HG03469 (cell line): ENCODE results near the gene DNAJC17.

Experiments
- ATAC-seq: cut with Tn5 transposase; IDR thresholded peaks from one replicate; pipeline ENCODE4 v1.9.1; 2021; ENCODE audit warnings: mild to moderate bottlenecking, moderate library complexity, moderate number of reproducible peaks; ENCODE audit not compliant: unreplicated experiment

Gene DNAJC17

DNA sequence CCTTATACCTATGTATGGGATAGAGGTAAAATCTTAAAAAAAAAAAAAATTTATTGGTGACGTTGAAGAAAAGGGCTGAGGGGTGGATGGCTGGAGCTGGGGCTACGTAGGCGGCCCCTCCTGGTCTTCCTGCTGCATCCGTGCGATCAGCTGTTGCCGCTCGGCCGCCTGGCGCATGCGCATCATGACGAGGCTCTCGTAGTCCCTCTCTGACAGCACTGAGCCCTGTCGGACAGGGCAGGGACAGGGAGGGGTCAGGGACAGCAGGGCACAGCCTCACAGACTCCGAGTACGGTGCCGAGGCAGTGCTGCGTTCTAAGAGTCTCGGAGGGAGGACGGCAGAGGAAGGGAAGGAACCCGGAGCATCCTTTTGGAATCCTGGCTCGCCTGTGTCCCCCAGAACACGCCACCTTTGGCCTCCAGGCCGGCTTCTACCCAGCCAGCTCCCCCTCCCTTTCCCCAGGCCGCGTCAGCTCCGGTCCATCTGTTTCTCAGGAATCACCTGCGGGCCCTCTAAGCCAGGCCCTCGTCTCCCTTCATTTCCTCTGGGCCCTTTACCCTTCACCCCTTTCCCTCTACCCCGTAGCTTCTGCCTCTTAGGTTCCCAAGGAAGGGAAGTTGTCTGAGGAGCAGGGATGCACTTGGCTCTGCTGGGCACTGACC, 39.3 kb downstream of the DNAJC17 start:
- ATAC-seq = no peak

DNA sequence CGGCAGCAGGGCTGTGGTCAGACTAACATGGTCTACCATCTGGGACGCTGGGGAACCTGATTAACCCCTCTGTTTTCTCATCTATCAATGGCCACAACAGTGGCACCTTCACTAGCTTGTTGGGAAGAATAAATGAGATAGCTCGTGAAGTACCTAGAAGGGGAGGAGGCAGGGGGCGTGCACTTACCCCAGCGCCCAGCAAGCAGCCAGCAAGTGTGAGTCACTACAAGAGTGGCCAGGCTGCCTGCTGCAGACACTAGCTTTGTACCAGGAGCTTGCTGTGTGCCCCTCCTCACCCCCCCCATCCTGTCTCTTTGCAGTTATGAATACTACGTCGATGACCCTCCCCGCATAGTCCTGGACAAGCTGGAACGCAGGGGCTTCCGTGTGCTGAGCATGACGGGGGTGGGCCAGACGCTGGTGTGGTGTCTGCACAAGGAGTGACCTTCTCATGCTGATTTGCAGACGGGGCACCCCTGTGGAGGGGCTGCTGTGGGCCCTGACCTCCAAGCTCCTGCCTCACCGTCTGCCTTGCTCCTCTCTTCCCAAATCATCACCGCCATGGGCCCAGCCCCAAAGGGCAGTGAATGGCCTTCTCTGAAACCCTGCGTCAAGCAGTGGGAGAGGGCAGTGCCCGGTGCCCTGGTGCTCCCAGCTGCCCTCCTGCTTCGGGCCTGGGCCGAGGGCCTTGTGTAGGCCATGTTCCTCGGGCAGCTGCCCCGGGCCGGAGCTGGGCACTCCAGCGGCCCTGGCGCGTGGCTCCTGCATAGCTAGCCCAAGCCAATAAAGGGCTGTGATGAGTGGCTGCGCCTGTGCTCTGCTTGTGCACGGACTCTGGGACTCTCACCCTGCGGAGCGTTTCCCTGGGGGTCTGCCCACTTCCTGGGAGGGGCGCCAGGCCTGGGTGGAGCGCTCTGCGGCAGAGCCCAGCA, 40.1 kb downstream of the DNAJC17 start:
- ATAC-seq = no peak

DNA sequence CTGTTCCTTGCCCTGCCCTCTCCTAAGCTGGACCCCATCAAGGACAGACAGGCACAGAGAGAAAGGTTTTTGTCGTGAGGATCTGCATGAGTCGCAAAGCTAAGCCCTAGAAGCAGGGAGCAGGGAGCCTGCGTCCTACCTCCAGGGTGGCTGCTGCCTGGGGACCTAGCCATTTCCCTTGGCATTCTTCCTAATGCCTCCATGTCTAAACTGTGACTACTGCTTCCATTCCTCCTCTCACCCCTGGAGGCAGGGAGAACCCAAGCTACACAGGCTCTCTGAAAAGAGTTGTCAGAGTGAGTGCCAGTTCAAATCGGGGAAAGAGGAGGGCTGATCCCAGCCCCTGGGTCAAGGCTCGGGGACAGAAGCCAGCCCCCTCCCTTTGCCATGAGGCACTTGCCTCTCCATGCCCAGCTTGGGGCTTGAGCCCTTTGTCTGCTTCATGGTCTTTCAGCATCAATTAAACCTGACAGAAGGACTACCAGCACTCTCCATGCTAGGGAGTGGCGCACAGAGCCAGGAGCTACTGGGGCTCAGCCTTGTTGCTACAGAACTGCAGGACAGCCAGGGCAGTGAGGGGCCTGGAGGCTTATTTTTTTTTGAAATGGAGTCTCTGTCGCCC, 41.0 kb downstream of the DNAJC17 start:
- ATAC-seq = no peak

DNA sequence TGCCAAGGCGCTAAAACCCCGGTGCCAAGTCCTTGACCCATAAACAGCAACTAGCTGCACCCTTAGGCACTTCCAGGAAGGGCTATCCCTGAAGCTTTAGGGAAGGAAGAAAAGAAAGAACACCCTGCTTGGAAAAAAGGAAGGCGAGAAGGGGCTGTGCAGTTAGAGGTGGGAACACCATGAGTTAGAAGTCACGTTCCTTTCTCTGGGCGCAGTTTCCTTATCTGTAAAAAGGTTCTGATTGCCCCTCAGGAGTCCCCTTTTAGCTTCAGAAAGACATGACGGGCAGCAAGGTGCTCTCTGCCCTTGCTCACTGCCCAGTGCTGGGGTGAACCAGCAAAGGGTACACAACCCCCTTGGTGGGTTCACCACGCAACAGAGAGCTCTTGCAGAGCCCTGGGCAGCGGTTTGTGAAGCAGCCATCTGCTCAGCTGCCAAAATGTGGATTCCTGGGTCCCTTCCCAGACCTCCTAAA, 42.6 kb downstream of the DNAJC17 start:
- no peak for ATAC-seq

DNA sequence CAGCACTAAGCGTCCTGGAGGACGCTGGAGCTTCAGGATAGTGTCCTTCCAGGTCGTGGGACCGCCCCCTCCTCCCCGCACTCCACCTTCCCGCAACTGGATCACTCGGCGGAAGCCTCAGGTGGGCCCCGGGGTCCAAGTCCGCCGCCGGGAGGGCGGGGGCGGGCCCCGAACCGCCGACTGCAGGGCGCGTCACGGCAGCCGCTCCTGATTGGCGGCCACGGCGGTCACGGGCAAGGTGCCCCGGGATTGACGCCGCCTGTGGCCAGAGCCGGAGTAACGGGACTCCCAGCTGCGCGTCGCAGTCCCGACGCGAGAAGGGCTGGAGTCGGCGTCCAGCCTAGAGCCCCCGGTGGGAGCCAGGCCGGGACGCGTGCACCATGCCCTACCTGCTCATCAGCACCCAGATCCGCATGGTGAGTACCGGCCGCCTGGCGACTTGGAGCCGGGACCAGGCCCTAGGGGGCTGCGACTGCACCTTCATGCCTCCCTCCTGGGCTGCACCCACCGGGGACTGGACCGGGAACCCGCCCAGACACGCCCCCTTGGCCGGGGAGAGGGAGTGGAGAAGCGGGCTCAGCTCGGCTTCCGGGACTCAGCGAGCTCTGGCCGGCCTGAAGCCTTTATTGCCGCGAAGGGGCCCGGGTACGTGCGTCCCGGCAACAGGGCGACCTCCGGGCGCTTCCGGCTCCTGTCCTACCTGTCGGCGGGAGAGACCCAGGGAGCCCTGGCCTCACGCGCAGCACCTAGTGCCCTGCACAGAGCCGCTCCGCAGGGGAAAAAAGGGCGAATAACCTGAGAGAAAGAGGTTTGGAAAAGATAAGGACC, 43.3 kb downstream of the DNAJC17 start, which contains the start of gene GCHFR:
GCHFR (plus strand) TSS at position 268 of the 828 bp plus-strand sequence; CDS start at position 381, 113 bp downstream.
- ATAC-seq = no peak

DNA sequence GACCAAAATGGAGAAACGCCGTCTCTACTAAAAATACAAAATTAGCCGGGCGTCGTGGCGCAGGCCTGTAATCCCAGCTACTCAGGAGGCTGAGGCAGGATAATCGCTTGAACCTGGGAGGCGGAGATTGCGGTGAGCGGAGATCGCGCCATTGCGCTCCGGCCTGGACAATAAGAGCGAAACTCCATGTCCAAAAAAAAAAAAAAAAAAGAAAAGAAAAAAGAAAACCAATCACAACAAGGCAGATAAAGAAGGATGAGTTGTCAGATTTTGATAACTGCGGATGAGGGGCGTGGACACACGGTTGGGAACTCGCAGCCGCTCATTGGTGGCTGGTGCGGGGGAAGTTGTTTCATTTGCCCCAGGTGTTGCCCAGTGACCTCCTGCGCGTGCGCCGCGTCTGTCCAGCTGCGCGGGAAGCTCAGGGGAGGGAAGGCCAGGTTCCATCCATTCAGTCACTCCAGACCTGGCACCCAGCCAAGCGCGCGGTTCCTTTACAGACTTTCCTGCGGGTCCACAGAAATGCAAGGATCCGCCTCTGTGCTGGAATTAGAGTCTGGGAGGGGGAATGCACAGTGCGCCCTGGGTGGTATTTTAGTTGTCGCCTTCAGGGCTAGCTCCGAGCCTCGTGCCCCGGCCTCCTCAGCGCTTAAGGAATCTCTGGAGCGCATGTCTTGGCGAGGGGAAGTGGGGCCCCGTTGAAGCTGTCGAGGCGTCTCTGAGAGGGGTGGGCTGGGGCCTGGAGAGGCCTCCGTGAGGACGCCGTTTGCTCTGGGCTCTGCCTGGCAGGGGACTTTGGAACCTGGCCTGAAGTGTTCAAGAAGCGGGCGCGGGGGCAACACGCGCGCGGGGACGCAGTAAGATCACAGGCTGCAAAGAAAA, 44.1 kb downstream of the DNAJC17 start:
- ATAC-seq = no peak

DNA sequence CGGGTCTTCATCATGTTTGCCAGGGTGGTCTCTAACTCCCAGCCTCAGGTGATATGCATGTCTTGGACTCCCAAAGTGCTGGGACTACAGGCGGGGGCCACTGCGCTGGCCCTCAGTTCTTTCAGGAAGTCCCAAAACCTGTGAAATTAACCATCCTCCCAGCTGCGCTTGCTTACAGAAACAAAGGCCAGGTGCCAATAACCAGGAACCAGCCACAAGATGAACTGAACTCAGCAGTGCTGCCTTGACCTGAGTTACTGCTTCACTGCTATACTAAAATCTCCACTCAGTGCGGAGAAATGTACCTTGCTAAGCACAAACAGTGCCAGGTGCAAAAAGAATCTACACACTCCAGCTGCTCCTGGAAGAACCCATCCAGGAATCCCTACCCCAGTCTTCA, 47.3 kb downstream of the DNAJC17 start:
- no peak for ATAC-seq

DNA sequence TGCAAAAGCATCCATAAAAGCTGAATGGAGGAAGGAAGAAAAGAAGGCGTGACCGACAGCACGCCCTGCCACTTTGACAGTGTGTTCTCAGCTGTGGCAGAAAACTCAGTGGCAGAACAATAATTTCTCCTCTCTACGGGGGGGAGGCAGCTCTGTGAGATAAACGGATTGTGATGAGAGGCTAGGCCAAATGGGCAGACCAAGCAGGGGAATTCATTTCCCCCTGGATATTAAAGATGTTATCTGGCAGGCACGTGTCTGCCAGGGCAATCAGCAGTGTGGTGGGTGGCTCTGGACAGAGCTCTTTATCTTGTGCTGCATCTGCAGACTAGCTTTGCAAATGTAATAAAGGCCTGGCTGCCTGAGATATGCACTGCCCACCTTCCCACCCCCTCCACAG, 50.3 kb downstream of the DNAJC17 start:
- ATAC-seq = no peak

DNA sequence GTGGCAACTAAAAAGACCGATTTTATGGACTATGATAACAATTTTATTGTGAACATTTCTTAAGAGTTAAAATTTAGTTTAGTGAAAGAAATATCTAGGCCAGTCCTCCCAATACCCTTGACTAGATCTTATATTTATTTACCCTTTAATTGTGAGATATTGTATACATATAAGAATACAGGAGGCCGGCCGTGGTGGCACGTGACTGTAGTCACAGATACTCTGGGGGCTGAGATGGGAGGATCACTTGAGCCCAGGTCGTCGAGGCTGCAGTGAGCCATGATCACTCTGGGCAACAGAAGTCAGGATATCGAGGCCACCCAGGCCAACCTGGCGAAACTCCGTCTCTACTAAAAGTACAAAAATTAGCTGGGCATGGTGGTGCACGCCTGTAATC, 51.5 kb downstream of the DNAJC17 start:
- no peak for ATAC-seq

DNA sequence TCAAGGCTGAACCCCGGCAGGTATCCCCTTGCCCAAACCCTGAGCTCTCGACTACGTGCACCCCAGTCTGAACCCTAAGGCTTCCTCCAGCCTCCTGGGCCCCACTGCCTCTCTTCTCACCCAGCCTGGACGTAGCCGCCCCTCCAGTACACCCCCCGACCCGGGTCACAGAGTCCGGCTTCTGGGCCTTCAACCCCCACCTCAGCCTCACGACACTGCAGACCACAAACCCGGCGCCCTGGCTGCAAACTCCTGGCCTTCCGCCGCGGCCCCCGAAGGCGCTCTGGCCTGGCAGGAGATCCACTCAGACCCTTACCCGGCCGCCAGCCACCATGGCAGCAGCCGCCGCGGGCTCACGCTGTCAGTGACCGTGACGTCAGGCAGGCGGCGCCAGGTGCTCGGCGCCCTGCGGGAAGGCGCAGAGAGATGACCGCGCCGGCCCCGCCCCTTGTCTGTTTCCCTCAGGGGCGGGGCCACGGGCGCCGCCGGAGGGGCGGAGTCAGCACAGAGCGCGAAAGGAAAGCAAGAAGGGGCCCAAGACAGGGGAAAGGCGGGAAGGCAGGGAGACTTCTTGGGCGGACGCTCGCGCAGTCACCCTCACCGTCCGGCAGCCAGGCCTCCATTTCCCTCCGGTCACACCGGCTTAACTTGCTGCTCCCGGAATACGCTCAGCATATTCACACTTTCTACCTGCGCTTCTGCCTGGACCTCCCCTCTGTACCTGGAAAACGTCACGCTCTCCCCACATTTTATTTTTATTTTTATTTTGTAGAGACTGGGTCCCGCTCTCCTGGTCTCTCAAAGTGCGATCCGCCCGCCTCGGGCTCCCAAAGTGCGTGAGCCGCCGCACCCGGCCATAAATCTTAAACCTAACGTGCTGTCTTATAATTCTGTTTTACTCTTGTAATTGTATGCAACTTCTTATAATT, 52.1 kb downstream of the DNAJC17 start, which contains the start of gene RMDN3:
RMDN3 (minus strand) TSS at position 372 of the 929 bp plus-strand sequence. CDS start 471 bp downstream, outside the sequence.
- ATAC-seq = peak; percentile 86

DNA sequence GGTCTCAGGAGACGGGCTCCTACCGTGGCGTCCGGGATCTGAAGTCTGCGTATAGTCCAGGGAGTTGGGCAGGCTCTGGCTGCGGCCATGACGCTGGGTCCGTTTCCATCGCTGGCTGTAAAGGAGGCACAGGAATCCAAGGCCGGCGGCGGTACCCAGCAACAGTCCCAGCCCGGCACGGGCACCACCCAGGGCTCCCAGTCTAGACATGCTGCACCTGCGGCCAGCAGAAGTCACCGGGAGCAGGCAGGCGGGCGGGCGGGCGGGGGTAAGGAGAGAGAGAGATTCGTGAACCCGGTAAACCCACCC, 52.7 kb downstream of the DNAJC17 start:
- ATAC-seq = no peak

DNA sequence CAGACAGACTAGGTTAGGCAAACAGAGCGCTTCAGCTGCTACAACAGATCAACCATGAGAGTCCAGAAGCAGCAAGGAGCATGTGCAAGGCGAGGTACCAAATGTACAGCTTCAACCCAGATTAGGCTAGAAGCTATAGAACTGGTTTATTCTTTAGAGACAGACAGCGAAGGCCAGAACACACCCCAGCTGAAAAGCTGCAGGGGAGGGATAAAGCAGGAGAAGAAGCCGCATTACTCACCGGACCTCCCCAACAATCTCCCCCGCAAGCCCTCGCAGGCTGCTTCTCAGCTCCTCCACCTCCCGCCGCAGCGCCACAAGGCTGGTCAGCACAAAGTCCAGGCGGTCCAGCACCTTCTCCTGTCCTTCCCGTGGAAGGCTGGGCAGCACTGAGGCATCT, 55.5 kb downstream of the DNAJC17 start:
- no peak for ATAC-seq

DNA sequence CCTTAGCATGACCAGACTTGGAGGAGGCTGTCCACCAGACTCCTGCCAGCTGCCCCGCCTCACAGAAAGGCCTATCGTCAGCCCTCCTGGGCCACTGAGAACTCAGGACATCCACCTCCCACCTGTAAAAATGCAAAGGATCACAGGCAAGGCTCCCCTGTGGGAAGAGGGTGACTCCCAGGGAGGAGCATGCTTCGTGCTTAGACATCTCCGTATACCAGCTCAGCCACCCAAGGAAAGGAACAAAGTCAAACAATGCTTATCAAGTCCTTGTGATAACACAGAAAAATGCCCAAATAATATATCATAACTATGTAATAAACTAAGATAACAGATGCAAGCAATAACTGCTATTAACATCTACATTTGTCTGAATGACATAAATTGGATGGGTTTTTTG, 56.4 kb downstream of the DNAJC17 start:
- ATAC-seq = no peak

DNA sequence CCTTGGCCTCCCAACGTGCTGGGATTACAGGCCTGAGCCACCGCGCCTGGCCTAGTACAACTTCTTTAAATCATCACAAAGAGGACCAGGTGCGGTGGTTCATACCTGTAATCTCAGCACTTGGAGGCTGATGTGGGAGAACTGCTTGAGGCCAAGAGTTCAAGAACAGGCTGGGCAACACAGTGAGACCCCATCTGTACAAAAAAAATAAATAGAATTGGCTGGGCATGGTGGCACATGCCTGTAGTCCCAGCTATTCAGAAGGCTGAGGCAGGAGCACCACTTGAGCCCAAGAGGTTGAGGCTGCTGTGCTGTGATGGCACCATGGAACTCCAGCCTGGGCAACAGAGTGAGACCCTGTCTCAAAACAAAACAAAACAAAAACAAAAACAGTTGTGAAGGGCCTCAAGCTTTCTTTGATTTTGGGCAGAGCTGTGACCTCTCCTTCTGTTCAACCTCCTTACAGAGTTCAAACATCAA, 58.1 kb downstream of the DNAJC17 start:
- no peak for ATAC-seq

DNA sequence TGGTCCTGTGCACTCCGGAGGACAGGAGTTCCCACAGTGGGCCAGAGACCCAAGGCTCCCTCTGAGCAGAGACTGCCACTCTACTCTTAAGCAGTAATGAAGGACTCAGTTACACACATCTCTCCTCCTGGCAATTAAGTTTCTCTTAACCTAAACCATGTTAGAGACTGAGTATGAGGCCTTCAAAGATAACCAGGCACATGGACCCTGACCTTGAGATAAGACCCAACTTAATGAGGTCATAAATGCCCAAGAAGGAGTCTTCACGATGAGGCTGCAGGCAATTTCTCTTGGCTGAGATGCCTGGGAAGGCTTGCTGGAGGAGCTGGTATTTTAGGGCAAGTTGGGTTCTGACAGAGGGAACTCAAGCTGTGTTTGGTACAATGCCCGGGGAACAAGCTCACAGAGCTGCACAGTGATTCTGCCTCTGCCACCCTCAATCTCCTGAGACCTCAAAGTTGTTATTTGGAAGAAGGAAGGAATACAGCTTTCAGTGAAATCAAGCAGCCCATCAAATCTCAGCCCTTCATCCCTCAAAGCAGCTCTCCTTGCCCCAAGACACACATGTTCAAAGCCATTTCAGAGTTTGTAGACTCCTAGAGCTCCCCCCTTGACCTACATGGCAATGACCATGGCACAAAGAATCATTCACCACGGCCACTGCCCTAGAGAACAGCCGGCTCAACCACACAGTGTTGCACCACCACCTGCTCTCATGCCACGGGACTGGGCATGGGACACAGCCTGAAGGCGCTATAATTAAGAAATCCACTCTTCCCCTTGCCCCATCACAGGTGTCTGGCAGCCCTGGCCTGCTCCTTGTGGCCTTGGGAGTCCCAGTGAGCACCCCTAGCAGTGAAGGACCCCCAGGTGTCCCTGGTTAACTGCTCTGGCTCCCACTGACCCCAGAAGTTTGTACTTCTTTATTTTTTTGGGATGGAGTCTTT, 59.3 kb downstream of the DNAJC17 start:
- ATAC-seq = no peak

DNA sequence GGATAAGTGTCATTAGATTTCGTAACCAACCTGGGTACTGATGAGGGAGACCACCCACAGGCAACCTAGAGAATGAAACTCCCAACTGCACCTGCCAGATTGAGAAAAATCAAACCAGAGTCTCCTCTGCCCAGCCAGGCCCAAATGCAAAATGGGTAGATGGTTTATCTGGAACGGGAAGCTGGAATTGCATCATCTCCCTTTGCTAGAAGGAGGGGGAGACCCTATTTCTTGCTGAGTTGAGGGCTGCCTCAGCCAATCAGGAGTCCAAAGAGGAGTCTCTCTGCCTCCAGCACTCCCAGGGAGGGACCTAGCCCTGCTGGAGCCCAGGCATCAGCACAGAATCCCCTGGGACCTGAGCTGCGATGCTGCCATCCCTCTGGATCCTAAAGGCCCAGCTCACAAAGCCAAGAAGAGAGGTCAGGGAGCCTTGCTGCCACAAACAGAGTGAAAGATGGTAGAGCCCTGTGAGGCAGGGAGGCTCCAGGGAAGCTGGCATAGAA, 60.3 kb downstream of the DNAJC17 start:
- no peak for ATAC-seq

DNA sequence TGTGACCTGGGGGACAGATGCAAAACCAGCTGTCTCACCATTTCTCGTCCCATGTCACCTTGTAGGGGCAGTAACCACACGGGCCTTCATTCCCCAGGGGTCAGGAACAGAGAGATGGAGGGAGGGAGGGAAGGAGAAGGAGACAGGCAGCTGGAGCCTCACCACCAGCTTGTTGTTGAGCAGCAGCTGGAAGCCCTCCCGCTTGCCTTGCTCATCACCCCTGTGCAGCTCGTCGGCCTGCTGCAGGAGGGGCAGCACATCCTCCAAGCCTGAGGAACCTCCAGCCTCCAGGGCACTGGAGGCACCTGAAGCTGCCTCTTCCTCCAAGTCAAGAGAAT, 62.5 kb downstream of the DNAJC17 start:
- ATAC-seq = no peak
